Brain microvascular endothelial cell (primary cell): Measurements from ENCODE around the gene GALNT14.

Source experiments
- DNase-seq: peaks from one replicate; pipeline ENCODE4 v3.0.0-alpha.2; 2020
- H3K27ac ChIP-seq: fragments of 250-450 bp; sonication (Bioruptor Pico); 2 replicates; pipeline ENCODE4 v1.5.1; 2020; ENCODE audit warnings: mild to moderate bottlenecking, moderate library complexity
- H3K27me3 ChIP-seq: fragments of 250-450 bp; sonication (Bioruptor Pico); replicated peaks from 2 replicates; pipeline ENCODE4 v1.5.1; 2020; ENCODE audit warnings: mild to moderate bottlenecking
- H3K36me3 ChIP-seq: fragments of 250-450 bp; sonication (Bioruptor Pico); replicated peaks from 2 replicates; pipeline ENCODE4 v1.5.1; 2020; ENCODE audit warnings: mild to moderate bottlenecking
- H3K4me3 ChIP-seq: 2 replicates; pipeline ENCODE4 v1.5.1; 2011; ENCODE audit warnings: low read depth, mild to moderate bottlenecking, control low read depth, low read length, moderate library complexity
- in situ Hi-C: cut with HindIII; loops from 2 replicates; pipeline ENCODE4 v1.10.0; 2017; ENCODE audit warnings: low sequenced_read_pairs, low pct_ligation_motif_present
- TF ChIP-seq, protein P1 (sequence below): IDR thresholded peaks from 2 replicates; pipeline ENCODE4 v1.5.1; 2011; ENCODE audit warnings: low read depth, mild to moderate bottlenecking, moderate library complexity, low read length, control low read depth, inconsistent platforms; ENCODE audit errors: missing control alignments

The GALNT14 gene

DNA sequence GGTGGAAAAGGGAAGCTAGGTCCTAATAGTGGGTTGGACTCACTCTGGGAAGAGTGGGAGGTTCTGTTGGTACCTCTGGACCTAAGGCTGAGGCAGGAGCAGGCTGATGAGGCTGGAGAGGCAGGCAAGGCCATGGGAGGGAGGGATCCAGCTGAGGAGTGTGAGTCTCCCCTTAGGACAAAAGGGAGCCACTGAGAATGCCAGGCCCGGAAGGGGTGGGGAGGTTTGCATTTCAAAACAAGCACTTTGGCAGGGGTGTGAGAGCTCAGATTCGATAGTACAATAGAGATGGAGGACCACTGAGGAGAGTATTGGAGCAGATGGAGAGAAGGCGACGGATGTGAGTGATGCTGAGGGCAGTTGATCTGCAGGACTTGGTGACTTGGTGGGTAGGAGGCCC lies 198.9 kb downstream of the GALNT14 start:
- Histone ChIP-seq H3K27me3 (no peaks in the 10 kb centered on the region), H3K27ac (no peak overlapping the region), H3K36me3 (no peaks in the 10 kb centered on the region), H3K4me3 (no peak overlapping the region)
- in situ Hi-C loops: no loop called here
- TF ChIP-seq, protein P1, sequence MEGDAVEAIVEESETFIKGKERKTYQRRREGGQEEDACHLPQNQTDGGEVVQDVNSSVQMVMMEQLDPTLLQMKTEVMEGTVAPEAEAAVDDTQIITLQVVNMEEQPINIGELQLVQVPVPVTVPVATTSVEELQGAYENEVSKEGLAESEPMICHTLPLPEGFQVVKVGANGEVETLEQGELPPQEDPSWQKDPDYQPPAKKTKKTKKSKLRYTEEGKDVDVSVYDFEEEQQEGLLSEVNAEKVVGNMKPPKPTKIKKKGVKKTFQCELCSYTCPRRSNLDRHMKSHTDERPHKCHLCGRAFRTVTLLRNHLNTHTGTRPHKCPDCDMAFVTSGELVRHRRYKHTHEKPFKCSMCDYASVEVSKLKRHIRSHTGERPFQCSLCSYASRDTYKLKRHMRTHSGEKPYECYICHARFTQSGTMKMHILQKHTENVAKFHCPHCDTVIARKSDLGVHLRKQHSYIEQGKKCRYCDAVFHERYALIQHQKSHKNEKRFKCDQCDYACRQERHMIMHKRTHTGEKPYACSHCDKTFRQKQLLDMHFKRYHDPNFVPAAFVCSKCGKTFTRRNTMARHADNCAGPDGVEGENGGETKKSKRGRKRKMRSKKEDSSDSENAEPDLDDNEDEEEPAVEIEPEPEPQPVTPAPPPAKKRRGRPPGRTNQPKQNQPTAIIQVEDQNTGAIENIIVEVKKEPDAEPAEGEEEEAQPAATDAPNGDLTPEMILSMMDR: no peak
- DNase-seq: no peak

DNA sequence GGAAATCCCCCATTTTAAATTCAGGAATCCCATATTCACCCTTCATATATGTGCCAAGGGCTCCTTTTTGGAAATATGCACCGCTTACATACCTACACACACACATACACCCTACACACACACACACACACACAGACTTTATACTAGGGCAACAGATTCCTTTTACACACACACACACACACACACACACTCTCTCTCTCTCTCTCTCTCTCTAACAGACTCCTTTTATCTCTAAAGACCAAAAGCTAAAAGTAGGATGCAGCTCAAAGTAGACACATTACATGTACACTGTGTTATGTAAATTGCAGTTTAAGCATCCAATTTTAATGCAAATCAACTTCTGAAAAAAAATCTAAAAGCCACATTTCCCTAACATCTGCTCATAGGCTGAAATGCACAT lies 200.0 kb downstream of the GALNT14 start:
- in situ Hi-C loops: no loop called here
- TF ChIP-seq, protein P1: no peak
- H3K27me3 ChIP-seq: no peaks in the 10 kb centered on the region
- DNase-seq: no peak
- no peaks in the 10 kb centered on the region for H3K36me3 ChIP-seq
- H3K27ac ChIP-seq: no peak overlapping the region
- no peak overlapping the region for H3K4me3 ChIP-seq

DNA sequence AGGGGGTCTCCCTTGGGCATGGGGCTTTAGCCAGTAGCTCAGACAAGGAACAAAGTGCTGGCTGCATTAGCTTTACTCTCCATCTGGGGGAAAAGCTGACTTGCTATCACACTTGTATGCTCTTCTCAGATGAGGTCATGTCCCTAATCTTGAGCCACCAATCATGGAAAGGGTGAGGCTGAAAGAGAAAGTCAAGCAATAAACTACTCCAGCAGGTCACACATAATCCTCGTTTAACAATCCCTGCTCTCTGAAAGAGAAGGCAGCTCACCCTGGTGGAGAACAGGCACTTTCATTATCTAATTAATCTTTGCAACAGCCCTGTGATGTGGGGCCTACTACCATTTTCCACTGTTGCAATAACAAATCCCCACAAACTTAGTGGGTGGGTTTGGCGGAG lies 201.3 kb downstream of the GALNT14 start:
- H3K27me3 ChIP-seq: no peaks in the 10 kb centered on the region
- in situ Hi-C loops: no loop called here
- H3K27ac ChIP-seq: no peak overlapping the region
- H3K36me3 ChIP-seq: no peaks in the 10 kb centered on the region
- TF ChIP-seq, protein P1: no peak
- no peak overlapping the region for H3K4me3 ChIP-seq
- DNase-seq: no peak

DNA sequence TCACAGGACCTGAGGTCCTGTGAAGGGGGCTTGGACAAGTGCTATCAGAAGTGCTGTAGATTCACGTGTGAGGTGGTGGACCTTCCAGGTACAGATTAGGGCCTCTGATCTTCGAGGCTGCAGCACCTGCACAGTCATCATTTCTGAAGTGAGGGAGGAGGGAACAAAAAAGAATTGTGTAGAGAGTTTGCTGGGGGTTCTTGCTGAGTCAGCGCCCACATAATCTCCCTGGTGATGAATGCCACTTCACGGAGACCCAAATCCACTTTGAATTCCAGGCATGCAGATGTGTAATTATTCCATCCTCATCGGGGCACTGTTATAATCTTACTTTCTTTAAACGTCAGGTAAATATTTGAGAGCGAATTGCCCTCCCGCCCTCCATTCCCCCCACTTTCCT lies 202.4 kb downstream of the GALNT14 start:
- no peak for DNase-seq

DNA sequence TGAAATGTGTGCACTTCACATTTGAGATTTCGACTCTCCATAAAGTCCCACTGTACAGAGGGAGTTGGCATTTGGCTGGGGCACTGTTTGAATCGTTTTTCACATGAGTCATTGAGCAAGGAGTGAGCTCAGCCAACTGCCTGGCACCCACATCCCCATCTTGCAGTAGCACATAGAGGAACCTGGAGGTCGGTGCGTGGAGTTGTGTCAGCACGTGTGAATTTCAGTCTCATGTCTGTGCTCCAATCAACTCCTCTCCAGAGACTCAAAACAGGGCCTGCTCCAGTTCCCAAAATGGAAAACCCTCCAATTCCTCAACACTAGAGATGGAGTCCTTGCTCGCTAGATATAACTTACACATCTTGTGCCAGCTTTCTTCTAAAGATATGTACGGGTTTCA lies 204.2 kb downstream of the GALNT14 start:
- no peaks in the 10 kb centered on the region for H3K27me3 ChIP-seq
- no peak overlapping the region for H3K27ac ChIP-seq
- H3K36me3 ChIP-seq: no peaks in the 10 kb centered on the region
- in situ Hi-C loops: no loop called here
- no peak for DNase-seq
- no peak overlapping the region for H3K4me3 ChIP-seq
- TF ChIP-seq, protein P1: no peak

More for the DNA sequence above, 202.4 kb downstream of the GALNT14 start:
- in situ Hi-C loops: no loop called here
- H3K27ac ChIP-seq: no peak overlapping the region
- TF ChIP-seq, protein P1: no peak
- H3K27me3 ChIP-seq: no peaks in the 10 kb centered on the region
- no peaks in the 10 kb centered on the region for H3K36me3 ChIP-seq
- H3K4me3 ChIP-seq: no peak overlapping the region

DNA sequence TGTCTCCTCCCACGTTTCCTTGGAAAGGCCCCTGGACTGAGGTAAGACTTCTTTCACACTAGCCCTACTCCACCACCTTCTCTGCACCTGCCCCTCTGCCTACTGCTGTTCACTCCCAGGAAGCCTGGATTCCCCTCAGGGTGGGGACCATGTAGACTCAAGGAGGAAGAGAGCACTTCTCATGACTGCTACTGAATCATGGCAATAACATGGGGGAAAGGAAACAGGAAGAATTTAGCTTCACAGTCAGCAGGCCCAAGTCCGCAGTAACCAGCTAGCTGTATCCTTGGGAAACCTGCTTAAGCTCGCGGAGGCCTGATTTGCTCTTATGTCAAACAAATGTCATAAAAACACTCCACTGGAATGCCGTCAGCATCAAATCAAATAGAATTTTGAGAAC lies 204.7 kb downstream of the GALNT14 start:
- DNase-seq: no peak
- no peaks in the 10 kb centered on the region for H3K27me3 ChIP-seq
- no peak overlapping the region for H3K4me3 ChIP-seq
- in situ Hi-C loops: no loop called here
- H3K36me3 ChIP-seq: no peaks in the 10 kb centered on the region
- no peak overlapping the region for H3K27ac ChIP-seq
- TF ChIP-seq, protein P1: no peak
